NCI-H446 (cell line): Measurements from ENCODE around the gene GATB.

Experiments
- DNase-seq, 2 experiments: peaks; one replicate each; lab custom pipeline; 2025; lab: John Stamatoyannopoulos, UW

The GATB gene

DNA sequence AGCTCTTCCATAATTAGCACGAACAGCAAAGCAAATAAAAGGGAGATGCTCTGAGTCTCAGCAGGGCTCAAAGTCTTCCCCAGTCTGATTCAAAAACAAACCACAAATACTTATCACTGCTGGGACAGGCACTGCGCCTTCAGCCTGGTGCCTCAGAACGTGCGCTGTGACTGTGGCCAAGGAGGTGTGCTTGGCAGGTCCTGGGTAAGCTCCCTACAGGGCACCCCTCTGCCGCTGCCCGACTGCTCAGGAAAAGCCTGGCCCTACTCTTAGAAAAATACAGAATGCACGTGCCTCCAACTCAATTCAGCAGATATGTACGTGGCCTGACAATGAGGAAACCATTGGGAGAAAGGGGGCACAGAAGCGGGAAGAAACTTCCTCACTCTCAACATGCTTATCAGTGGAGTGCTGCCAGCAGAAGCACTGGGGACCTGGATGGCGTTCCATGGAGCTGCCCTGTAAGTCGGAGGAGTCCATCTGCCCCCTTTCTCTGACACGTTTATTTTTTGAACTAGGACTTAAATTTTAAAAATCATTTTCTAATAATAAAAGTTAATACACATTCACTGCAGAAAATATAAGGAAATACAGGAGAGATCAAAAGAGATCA, 86.8 kb downstream of the GATB start:
- DNase-seq: no peak

DNA sequence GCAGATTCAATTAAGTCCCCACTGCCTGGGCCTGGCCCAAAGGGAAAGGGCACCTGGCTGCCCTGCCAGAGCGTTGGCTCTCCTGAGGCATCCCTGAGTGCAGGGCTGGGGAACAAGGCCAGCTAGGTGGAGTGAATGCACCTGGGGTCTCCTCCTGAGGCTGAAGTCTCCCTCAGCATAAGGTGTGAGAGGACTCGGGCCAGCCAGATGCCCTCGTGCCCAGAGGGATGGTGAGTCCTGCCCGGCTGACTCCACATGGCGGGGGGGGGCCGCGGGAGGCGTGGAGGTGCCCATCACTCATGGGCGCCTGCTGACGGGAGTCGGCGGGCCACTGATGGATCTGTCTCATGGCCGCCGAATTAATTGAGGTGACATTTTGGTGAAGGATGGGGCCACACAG, 87.8 kb downstream of the GATB start:
- no peak for DNase-seq

DNA sequence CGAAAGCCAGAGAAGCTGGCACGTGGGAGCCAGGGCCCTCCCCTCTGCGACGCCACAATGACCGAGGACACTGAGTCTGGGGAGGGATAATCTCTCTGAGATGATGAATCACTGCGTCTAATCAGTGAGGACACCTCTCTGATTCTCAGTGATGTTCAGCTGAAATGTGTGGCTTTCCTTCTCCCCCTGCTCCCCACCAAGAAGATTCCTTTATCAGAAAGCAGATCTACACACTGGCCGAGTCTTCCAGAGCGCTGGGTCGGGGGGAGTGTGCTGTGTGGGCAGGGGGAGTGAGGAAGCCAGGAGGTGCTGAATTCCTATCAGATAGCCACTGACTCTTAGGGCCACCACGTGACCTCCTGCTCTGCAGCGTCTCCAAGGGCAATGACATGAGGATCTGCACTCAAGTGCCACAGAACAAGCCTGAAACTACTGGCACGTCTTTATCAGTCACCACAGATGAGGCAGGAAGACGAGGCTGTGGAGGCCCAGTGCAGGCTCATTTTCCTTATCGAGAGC, 89.2 kb downstream of the GATB start:
- no peak for DNase-seq

DNA sequence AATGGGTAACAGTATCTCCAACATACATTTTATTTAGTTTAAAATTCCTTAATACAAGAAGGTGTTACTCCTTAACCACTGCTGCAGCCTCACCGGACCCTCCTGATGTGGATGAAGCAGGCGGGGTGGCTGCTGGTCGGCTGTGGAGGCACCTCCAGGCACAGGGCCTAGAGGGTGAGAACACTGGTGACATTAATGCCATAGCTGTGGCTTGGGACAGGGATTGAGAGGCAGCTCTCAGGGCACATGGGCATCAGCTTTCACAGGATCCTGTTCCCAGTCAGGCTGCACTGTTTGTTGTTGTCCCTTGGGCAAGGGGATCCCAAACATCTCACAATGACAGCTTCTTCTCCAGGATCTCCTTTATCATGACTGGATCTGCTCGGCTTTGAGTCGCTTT, 90.0 kb downstream of the GATB start:
- no peak for DNase-seq

DNA sequence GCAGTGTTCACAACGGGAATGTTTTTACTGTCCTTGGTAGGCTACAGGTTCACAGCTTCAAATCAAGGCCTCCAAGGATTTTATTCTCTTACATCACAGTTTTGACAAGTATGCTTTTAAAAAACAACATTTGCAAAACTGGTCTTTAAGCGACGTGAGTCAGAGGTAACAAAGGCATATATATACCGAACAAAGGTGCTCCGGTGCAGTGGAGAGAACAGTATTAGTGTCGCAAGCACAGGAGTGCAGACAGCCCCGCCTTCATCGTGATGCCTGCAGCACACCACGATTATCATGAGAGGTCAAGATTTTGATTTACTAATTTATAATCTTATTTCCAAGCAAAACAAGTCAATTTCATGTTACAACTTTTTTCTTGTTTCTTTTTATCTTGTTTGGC, 90.8 kb downstream of the GATB start:
- no peak for DNase-seq

DNA sequence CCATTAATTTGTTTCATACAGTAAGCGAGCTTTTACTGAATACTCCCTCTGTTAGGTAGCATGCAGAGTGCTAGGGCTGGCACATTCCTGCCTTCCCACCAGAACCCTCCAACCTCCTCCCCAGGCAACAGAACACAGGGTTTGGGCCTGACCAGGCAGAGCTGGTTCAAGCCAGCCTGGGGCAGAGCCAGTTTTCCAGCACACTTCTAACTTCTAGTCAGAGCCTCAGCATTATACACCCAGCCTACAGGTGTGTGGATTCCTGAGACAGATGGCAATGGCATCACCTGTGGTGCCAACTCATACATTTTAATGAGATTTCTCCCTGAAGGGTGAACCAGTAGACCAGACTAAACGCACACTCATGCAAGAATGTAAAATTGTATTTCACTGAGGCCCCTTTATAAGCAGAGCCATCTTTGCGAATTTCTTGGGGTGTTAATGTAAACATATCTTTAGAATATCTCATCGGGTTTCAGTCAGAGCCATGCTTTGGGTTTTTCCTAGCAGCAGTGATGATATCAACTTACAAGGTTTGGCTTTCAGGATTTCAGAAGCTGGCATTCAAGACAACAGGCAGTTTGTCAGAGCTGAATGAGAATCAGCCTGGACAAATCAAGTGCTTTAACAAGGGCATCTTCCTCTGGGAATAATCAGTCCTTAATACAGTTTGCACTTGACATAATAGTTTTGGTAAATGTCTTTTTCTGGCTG, 92.0 kb downstream of the GATB start:
- DNase-seq: no peak

DNA sequence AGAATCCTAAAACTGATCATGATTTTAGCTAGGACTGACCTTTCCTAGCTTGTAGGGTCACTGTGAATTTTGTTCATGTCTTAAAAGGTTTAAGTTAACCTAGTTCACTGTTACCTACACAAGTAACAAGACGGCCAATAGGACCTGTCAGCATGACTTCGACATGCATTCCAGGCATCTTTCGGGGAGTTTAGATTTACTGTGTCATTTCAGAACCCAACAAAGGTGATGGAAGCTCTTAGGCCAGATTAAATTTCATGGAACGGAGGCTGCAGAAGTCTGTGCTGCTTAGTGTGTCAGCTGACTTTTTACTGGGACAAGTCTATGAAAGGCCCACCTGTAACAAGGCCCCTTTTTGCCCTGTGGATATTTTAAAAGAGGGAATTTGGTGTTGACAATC, 93.1 kb downstream of the GATB start:
- no peak for DNase-seq

DNA sequence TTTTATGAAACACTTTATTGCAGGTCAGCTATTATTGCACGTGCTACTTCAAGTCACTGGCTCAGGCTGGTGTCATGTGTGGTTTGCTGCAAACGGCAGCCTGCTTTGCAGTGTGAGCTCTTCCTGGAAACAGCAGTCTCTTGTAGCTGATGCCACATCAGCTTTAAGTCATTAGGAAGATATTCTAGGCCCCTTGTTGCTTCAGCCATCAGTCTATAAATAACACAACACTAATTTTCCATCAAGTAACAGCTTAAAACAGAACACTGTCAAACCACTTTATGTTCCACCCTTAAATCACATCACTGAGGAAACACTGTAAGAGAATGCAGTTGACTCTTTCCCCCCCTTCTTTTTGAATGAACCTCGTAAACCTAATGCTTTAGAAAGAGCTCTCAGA, 93.8 kb downstream of the GATB start:
- DNase-seq: no peak

DNA sequence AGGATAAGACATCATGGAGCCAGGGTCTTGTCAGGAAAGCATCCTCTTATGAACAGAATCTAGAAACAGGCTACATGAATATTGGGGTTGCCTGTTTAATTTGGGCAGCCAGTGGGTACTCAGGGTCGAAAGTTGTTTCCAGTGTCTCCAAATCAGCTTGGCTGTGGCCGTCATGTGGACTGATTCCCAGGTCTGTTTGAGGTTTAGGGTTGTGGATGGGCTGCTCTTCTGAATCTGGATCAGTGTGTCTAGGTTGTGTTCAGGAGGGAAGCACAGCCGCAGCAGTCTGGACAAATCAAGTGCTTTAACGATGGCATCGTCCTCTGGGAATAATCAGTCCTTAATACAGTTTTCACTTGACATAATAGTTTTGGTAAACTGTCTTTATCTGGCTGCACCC, 94.3 kb downstream of the GATB start:
- DNase-seq: no peak

DNA sequence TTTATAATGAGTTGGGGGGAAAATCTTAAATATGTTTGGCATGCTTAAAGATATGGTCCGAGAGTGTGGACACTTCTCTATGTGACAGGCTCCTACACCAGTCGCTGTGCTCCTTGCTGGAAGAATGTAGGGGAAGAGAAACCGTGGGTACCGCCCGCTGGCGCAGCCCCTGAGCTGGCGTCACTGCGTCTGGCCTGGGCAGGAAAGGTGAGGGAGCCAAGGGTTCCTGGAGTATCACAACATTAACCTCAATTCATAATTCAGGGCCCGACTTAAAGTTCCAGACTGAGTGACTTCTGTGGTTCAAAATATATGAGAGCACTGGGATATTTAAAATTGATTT, 95.1 kb downstream of the GATB start:
- no peak for DNase-seq

DNA sequence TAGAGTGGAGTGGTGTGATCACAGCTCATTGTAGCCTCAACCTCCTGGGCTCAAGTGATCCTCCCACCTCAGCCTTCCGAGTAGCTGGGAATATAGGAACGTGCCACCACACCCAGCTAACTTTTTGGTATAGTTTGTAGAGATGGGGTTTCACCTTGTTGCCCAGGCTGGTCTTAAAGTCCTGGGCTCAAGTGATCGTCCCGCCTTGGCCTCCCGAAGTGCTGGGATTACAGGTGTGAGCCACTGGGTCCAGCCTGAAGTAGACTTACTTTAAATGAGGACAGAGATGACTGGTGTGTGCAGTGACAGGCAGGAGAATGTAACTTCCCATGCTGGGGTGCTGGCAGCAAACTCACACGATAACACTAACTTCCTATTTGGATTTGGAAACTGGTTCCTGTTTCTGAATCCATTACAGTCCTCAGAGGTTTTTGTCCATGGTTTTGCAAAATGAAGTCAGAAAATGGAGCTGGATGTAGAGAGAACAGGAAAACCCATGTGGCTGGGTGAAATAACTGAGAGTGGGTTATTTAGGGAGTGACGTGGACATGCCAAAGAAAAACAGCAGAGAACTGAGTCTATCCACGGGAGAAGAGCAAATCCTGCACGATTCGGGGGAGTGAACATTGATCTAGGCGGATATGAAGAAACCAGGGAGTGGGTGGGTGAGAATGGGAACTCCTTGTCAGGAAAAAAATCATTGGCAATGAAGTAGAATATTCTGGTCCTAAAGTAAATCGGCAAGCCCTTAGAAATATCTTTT, 95.6 kb downstream of the GATB start:
- no peak for DNase-seq

DNA sequence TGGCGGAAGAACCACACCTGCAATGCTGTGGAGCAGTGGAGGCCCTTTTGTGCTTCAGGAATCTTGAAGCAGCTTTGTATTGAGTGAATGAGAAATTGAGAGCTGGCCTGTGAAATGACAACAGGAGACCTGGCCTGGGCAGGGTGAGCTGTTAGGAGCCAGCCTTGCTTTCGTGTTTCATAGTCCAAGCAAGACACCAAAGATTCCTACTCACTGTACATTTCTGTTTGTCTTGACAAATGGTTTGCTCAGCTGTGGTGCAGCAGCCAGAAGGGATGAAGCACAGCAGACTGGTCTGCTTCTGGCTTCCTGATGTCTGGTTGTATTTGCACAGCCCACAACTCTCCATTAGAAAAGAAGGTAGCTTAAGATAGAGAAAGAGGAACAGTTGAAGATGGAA, 96.5 kb downstream of the GATB start:
- DNase-seq: no peak

DNA sequence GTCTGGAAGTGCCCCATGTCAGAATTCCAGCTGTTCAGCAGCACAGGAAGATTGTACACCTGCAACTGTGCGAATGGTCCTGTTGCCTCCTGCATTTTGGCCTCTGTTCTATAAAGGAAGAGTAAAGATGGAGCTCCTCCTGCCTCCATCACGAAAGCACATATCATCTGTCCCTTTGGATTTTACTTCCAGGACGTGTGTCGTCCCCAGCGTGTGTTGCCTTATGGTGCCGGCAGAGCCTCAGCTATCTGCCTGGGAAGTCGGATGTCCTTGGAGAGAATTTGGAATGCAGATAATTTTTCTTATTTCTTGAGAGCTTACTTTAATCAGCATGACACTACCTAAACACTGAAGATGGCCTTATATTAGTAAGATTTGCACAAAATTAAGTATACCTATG, 97.7 kb downstream of the GATB start:
- no peak for DNase-seq

DNA sequence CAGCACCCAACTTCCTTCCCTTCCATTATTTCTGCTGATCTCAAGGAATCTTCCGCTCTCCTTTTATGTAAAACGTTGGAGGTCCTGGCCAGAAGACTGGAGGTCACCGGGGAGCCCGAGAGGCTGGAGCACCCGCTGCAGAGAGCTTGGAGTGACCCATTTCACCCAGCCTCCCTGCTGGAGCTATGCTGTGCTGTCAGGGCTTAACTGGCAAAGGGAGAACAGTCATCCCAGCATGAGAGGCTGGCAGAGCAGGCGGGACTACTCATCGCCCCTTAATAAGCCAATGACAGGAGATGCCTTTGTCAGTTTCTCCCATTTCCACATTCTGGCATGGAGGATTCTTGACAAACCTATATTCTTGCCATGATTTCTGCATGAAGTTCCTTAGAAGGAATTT, 98.9 kb downstream of the GATB start:
- no peak for DNase-seq

DNA sequence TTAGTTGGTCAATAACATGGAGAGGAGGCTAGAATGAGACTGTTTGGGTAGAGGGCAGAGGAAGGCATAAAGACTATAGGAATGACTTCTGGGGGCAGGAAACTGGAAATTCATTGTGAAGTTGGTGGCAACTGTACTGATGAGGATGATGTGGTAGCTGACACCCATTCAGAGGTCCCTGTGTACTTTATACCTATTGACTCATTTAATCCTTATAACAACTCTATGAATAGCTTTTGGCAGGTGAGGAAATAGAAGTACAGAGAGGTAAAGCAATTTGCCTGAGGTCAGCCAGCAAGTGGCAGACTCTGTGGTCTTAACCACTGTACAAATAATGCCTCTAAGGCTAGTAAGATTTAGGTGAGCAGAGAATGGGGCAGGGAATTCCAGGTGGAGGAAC, 100.1 kb downstream of the GATB start:
- no peak for DNase-seq

DNA sequence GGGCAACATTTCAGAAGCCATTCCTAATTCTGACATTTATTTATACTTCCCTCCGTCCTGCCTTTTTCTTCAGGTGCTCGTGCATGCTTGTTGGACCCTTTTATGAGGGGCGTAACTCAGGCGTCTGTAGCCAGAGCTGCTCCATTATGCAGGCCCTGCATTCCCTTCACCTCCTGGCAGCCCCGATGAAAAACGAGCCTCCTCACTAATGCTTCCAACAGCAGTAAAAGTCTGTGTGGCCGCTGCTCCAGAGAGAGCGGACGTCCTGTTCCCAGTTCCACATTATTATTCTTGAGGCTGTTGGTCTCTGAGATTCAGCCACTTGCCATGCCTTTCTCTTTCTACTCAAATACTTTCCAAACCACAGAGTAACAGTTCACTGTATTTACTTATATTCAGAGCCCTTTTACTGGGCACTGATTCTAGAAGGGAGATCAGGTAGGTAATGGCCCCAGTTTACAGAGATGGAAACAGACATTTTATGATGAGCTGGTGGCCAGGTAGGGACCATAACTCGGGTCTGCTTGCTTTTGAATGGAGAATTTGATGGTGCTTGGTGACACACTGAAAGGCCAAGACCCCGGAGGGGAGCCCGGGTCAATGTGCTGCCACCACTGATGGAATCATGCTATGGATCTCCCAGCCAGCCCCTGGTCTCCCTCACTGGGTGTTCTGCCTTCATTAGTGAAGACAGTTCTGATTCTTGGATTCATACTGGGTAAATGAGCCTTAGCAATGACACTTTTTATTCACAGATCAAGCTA, 101.0 kb downstream of the GATB start:
- DNase-seq: no peak

DNA sequence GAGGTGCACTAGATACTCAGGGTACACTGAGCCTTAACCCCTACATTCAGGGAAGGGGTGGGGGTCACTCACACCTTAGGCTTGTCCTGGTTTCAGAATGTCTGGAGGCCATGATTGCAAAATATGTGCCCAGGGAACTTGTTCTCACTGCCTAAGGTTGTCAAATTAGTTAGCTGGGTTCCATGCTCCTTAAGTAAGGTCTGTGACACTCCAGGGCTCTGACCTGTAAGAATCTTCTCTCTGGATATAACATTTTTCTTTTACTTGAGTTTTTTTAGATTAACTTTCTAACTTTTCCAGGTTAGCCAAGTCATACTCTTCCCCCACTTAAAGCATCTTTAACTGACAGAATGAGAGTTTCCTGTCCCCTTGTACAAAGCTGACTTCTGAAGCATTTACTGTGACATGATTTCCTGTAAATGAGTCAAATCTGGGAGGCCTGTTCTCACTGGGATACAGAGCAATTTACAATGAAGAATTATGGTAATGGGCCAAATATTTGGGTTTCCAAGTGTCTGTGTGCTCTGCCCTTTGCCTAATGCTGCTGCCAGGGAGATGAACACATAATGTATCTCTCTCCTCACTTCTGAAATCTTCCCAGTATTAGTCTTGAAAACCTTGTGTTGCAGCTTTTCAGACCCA, 101.7 kb downstream of the GATB start:
- DNase-seq: no peak

DNA sequence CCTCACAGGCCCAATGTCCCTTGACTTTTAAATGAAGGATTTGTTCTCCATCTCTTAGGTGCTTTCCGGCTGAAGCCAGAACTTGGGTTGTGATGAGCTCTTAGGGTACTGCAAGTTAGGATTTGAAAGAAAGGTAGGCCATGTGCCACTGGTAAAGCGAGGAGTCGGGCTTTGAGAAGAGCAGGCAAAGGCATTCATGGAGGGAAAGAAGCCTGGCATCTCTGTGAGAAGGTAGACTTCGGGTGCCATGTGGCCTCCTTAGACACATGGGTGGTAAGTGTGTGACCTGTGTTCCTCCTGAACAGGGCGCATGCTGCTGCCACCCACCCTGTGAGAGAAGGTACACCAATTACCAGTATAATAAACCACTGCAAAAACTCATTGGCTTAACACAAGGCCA, 102.9 kb downstream of the GATB start:
- DNase-seq: no peak

DNA sequence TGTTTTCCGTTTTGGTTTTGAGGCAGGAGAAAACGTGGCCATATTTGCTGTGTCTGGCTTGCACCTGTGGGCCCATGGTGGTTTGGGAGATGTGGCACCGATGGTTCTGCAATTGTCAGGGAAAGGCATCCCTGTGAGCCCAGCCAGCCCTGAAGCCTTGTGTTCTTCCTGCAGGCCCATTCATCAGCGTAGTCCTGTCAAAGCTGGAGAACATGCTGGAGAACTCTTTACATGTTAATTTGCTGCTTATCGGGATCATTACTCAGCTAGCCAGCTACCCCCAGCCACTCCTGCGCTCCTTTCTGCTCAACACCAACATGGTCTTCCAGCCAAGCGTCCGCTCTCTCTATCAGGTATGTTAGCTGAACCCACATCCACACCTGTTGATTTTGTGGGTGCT, 104.7 kb downstream of the GATB start:
- no peak for DNase-seq

DNA sequence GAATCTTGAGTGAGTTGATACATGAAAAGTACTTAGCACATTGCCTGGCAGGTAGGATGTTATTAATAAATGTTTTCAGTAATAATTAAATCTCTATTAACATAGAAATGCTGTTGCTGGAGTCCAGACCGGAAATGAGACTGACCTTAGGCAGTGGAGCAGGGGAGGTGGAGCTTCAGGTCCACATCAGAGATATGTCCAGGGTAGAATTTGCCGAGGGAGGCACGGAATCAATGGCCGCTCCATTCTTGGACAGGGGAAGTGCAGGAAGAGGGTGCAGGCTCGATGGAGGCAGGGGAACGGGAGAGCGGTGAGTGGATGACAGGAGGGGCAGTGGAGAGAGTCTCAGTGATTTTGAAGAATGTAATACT, 107.3 kb downstream of the GATB start:
- DNase-seq: no peak

DNA sequence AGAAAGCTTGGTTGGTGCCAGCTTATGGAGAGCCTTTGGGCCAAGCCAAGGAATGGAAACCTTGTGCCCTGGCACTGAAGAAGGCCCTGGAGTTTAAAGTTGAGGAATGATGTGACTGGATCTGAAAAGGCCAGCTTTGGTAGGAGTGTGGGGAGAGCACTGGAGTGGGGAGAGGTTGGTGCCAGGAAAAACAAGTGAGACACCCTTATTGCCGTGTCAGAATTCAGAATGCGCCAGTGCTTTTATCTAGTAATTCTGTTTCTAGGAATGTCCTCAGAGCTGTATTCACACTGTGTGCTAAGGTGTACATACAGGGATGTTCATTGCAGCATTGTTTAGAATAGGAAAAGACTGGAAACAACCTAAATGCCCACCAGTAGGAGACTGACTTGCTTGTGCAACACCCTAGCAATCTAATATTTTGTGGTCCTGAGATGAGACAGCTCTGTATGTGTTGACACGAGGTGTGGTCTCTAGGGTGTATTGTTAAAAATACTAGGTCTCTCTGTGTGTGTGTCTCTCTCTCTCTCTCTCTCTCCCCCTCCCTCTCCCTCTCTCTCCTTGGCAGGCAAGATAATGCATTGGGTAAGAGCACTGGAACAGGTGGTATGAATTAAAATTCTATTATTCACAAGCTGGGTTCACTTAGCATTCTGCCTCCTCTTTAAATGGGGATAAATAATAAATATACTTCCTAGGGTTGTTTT, 107.8 kb downstream of the GATB start:
- no peak for DNase-seq

DNA sequence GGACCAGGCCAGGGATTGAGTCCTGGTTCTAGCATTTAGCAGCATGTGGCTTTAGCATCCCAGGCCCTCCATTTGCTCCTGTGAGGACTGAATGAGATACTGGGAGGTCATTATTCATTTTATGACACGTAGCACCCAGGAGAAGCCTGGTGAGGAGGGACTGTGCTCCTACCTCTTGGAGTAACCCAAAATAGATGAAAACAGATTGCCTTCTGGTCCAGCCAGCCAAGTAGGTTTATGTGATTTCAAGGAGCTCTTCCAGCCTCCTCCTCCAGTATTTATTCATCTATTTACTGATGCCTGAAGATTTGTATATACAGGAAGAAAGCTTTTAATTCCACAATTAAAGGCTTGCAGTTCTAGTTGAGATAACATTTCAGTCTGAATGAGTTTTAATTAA, 109.3 kb downstream of the GATB start:
- DNase-seq: no peak
